K562 (cell line): ENCODE data around the gene NDUFAF2. TPM values are rescaled to one million over a fixed set of nuclear protein-coding genes. Genes with fewer than 3 reads are reported as not detected.

ENCODE experiments used
- ATAC-seq: fragments of 200-7000 bp; cut with Tn5 transposase; 3 replicates; pipeline ENCODE4 v1.9.1; 2020; ENCODE audit warnings: moderate library complexity
- BruUV-seq: library from RNA; stranded (reverse); fragments of 400-500 nt; replicated peaks from 2 replicates; lab custom pipeline; 2021; lab: Mats Ljungman, UMichigan
- CTCF ChIA-PET: fragments of 300-600 bp; formaldehyde crosslinking; extraction: SDS; loops from one replicate; lab custom pipeline; 2021; ENCODE audit warnings: low intra/inter-chr PET ratio; lab: Yijun Ruan, JAX
- POLR2A ChIA-PET: fragments of 300-600, 350-650 bp; sonication (Branson Sonifier 250); formaldehyde crosslinking; extraction: SDS; loops from one replicate; lab custom pipeline; 2021; ENCODE audit warnings: antibody characterized with exemption, inconsistent platforms; lab: Yijun Ruan, JAX
- DNase-seq, 4 experiments: peaks; one replicate each; pipeline versions ENCODE4 v3.0.0 to v3.0.0-alpha.2; 2011 to 2018; ENCODE audit warnings: low spot score in 3 of 4, mixed read lengths in 3 of 4; ENCODE audit errors: extremely low read depth in 1 of 4
- FAIRE-seq: peaks from 2 replicates; lab custom pipeline; 2011; peaks lifted over from hg19 to GRCh38; lab: Jason Lieb, UNC
- H2AFZ ChIP-seq: 2 replicates; pipeline ENCODE4 v1.6.0; 2011; ENCODE audit warnings: low read depth, low read length, control low read depth, inconsistent platforms
- H3K27ac ChIP-seq: fragments of 200-600 bp; 3 replicates; pipeline ENCODE4 v1.8.0; 2011; ENCODE audit warnings: low read depth, mild to moderate bottlenecking, control low read depth, inconsistent platforms, low read length, moderate library complexity, mixed read lengths; ENCODE audit errors: extremely low read depth
- H3K27me3 ChIP-seq, 2 experiments: fragments of 300-600 bp in 1 of 2; 2 replicates in 1 of 2; 3 replicates in 1 of 2; pipeline versions ENCODE4 v1.6.0 to v1.8.0; 2011; ENCODE audit warnings: inconsistent platforms in 2 of 2, low read length in 2 of 2, mild to moderate bottlenecking in 1 of 2, mixed read lengths in 1 of 2, moderate library complexity in 1 of 2; ENCODE audit not compliant: control insufficient read depth in 2 of 2, insufficient read depth in 2 of 2
- H3K36me3 ChIP-seq: fragments of 300-600 bp; 3 replicates; pipeline ENCODE4 v1.8.0; 2011; ENCODE audit warnings: mild to moderate bottlenecking, low read length, inconsistent platforms; ENCODE audit not compliant: control insufficient read depth, insufficient read depth
- H3K4me1 ChIP-seq, 2 experiments: fragments of 200-600 bp in 1 of 2; replicated peaks in 1 of 2; 2 replicates in 1 of 2; 3 replicates in 1 of 2; pipeline versions ENCODE4 v1.5.1 to v1.8.0; 2011; ENCODE audit warnings: inconsistent platforms in 2 of 2, low read length in 2 of 2, mild to moderate bottlenecking in 1 of 2, mixed read lengths in 1 of 2, moderate library complexity in 1 of 2; ENCODE audit not compliant: control insufficient read depth in 2 of 2, insufficient read depth in 2 of 2
- H3K4me2 ChIP-seq: 2 replicates; pipeline ENCODE4 v1.6.1; 2011; ENCODE audit warnings: low read length, control low read depth, inconsistent platforms, mixed read lengths; ENCODE audit not compliant: insufficient read depth
- H3K4me3 ChIP-seq: fragments of 200-600 bp; sonication (generic), shearing (Covaris generic); 2 replicates; pipeline ENCODE4 v1.5.1; 2016; ENCODE audit warnings: control low read depth, inconsistent platforms
- H3K79me2 ChIP-seq: fragments of 200-600 bp; 3 replicates; pipeline ENCODE4 v1.8.0; 2011; ENCODE audit warnings: low read length, inconsistent platforms; ENCODE audit not compliant: control insufficient read depth, insufficient read depth
- H3K9ac ChIP-seq, 2 experiments: 2 replicates each; pipeline versions ENCODE4 v1.6.0 to v1.6.1; 2011; ENCODE audit warnings: low read depth in 2 of 2, low read length in 2 of 2, control low read depth in 1 of 2, inconsistent platforms in 1 of 2, mild to moderate bottlenecking in 1 of 2, mixed read lengths in 1 of 2; ENCODE audit not compliant: insufficient read depth in 1 of 2
- H3K9me1 ChIP-seq: one replicate; pipeline ENCODE4 v1.6.0; 2011; ENCODE audit warnings: inconsistent platforms, mild to moderate bottlenecking, low read length, moderate library complexity; ENCODE audit not compliant: control insufficient read depth, insufficient read depth
- H3K9me3 ChIP-seq: replicated peaks from 2 replicates; pipeline ENCODE4 v1.5.1; 2011; ENCODE audit warnings: low read depth, low read length, inconsistent platforms; ENCODE audit not compliant: control insufficient read depth, insufficient read depth
- H4K20me1 ChIP-seq: replicated peaks from 2 replicates; pipeline ENCODE4 v1.6.1; 2011; ENCODE audit warnings: low read length, inconsistent platforms, mixed read lengths; ENCODE audit not compliant: control insufficient read depth, insufficient read depth
- ARID1B ChIP-seq: fragments of 450-650 bp; IDR thresholded peaks from 2 replicates; pipeline ENCODE4 v1.6.1; 2016; ENCODE audit warnings: antibody characterized with exemption, mild to moderate bottlenecking, inconsistent platforms
- MNT ChIP-seq, 2 experiments: fragments of 450-650 bp; conservative IDR thresholded peaks; 2 replicates each; pipeline ENCODE4 v1.6.1; 2017; ENCODE audit warnings: mild to moderate bottlenecking in 2 of 2, moderate library complexity in 2 of 2
- RBM34 ChIP-seq: fragments of 200-400 bp; formaldehyde crosslinking; IDR thresholded peaks from 2 replicates; pipeline ENCODE4 v1.6.1; 2018; ENCODE audit warnings: low read length, borderline replicate concordance; ENCODE audit not compliant: insufficient read depth
- ZNF561 ChIP-seq: fragments of 450-650 bp; formaldehyde crosslinking; conservative IDR thresholded peaks from 2 replicates; pipeline ENCODE4 v1.4.0; 2020; ENCODE audit warnings: mild to moderate bottlenecking, moderate library complexity
- ZNF76 ChIP-seq: fragments of 250-450 bp; sonication (Bioruptor Pico); IDR thresholded peaks from 2 replicates; pipeline ENCODE4 v1.4.0; 2020; ENCODE audit warnings: mild to moderate bottlenecking, moderate library complexity, borderline replicate concordance
- WGBS: fragments of 100-300 bp; shearing (Covaris generic); methylation state at CpG from one replicate; pipeline ENCODE4 v1.1.6; 2016; ENCODE audit warnings: low coverage, mixed read lengths; ENCODE audit not compliant: insufficient coverage; ENCODE audit errors: missing lambda C conversion rate; 5-methylcytosine and 5-hydroxymethylcytosine counted together
- in situ Hi-C: fragments of 300-500 bp; cut with MboI; formaldehyde crosslinking; loops from 4 replicates; pipeline ENCODE4 v1.15.0; 2018; ENCODE audit warnings: inconsistent platforms, mixed read lengths
- intact Hi-C: fragments of 100-400 bp; cut with micrococcal nuclease; formaldehyde crosslinking; loops from 2 replicates; pipeline ENCODE4 v1.14.2; 2022
- polyA plus RNA-seq, 8 experiments: library from polyadenylated mRNA; depleted of rRNA in 4 of 8; stranded (reverse) in 5 of 8; unstranded in 3 of 8; fragments of >200 nt; fragmentation: Nextera tagmentation in 2 of 8; fragmentation: Illumina TruSeq in 1 of 8; extraction: Ambion mirVana in 2 of 8; extraction: Trizol in 1 of 8; gene quantifications; 2 replicates each; pipeline versions ENCODE4 v1.2.1 to v1.2.3, GENCODE V29; 2011 to 2014; ENCODE audit warnings: inconsistent platforms in 1 of 8, missing spikeins in 1 of 8
- total RNA-seq, 7 experiments: library from RNA; depleted of rRNA in 6 of 7; stranded (reverse); fragments of >200 nt in 6 of 7; fragmentation: Illumina TruSeq in 2 of 7; extraction: Trizol in 2 of 7; gene quantifications; 2 replicates each; pipeline versions ENCODE4 v1.2.1 to v1.2.3, GENCODE V29; 2011 to 2021; ENCODE audit warnings: low replicate concordance in 1 of 7

The NDUFAF2 gene
- total and polyA plus RNA-seq, 9 of the 15 experiments (the other 6 are each of a cell fraction or from before 2014, with no cell fraction given): 56.0 to 155 (median 95.9) TPM

GRCh38 chr5:60993875-60994571 is 49.0 kb downstream of the NDUFAF2 start:
- Histone ChIP-seq H3K4me3 (no peak overlapping the region), H3K9ac (no peak overlapping the region), H3K36me3 (peaks cover 3% of the 10 kb centered on the region; the same call in 1 of the 3 replicates), H3K4me2 (no peak overlapping the region), H2AFZ (no peak overlapping the region), H3K79me2 (no peaks in the 10 kb centered on the region), H4K20me1 (no peaks in the 10 kb centered on the region), H3K9me3 (peaks cover 9% of the 10 kb centered on the region), H3K4me1 (no peaks in the 10 kb centered on the region), H3K27ac (no peak overlapping the region), H3K9me1 (no peaks in the 10 kb centered on the region), H3K27me3 (no peaks in the 10 kb centered on the region)
- in situ Hi-C loops: no loop called here
- CTCF ChIA-PET: no interaction called here
- 71% methylated on average over 8 of the region's 11 CpGs for WGBS
- intact Hi-C loops: no loop called here
- POLR2A ChIA-PET: no interaction called here
- no TSS peak for BruUV-seq
- no peak for FAIRE-seq
- no peak for TF ChIP-seq ARID1B
- no peak for TF ChIP-seq ZNF76 (CRISPR knock-in tag)
- TF ChIP-seq ZNF561 (CRISPR knock-in tag): no peak
- no peak for TF ChIP-seq RBM34
- TF ChIP-seq MNT (conservative IDR thresholded peaks at IDR 0.05): no peak
- no peak for DNase-seq
- ATAC-seq: no peak
